22Rv1 (cell line): ENCODE measurements around the gene REC8.

ENCODE experiments used
- H3K27ac ChIP-seq: fragments of 450-650 bp; 2 replicates; pipeline ENCODE4 v1.5.1; 2017
- ZFX ChIP-seq: fragments of 450-650 bp; IDR thresholded peaks from 2 replicates; pipeline ENCODE4 v1.6.1; 2017; ENCODE audit warnings: antibody characterized with exemption, borderline replicate concordance
- TF ChIP-seq, protein P1 (sequence below): fragments of 450-650 bp; IDR thresholded peaks from 2 replicates; pipeline ENCODE4 v1.5.1; 2017; ENCODE audit warnings: mild to moderate bottlenecking

REC8 gene

DNA sequence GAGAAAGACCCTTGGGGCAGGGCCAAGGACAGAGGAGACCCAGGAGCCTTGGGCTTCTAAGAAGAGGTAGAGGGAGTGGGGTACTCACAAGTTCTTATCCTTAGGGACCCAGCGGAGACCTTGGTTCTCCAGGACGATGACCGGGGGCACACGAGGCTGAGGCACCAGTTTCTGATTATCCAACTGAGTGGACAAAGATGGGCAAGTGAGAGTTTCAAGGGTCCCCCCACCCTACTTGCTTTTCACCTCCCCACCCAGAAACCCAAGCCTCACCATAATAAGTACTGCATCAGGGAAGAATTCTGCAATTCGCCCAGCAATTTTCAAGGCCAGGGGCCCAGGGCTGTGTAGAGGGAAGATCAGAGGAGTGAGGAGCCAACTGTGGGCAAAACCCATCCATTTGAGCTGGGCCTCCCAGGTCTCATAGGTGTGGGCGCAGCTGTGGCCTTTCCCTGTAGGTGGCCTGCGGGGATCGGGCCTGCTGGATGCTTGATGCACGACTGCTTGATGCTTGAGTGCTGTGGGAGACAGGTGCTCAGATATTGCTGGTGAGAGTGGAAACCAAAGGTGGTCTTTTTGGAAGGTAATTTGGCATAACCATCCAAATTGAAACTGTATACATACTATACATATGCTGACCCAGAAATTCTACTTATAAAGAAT lies 32.5 kb upstream of the REC8 start:
- H3K27ac ChIP-seq, result peak overlapping the region; percentile 94
- no peak for TF ChIP-seq ZFX
- TF ChIP-seq, protein P1, sequence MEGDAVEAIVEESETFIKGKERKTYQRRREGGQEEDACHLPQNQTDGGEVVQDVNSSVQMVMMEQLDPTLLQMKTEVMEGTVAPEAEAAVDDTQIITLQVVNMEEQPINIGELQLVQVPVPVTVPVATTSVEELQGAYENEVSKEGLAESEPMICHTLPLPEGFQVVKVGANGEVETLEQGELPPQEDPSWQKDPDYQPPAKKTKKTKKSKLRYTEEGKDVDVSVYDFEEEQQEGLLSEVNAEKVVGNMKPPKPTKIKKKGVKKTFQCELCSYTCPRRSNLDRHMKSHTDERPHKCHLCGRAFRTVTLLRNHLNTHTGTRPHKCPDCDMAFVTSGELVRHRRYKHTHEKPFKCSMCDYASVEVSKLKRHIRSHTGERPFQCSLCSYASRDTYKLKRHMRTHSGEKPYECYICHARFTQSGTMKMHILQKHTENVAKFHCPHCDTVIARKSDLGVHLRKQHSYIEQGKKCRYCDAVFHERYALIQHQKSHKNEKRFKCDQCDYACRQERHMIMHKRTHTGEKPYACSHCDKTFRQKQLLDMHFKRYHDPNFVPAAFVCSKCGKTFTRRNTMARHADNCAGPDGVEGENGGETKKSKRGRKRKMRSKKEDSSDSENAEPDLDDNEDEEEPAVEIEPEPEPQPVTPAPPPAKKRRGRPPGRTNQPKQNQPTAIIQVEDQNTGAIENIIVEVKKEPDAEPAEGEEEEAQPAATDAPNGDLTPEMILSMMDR, result no peak

DNA sequence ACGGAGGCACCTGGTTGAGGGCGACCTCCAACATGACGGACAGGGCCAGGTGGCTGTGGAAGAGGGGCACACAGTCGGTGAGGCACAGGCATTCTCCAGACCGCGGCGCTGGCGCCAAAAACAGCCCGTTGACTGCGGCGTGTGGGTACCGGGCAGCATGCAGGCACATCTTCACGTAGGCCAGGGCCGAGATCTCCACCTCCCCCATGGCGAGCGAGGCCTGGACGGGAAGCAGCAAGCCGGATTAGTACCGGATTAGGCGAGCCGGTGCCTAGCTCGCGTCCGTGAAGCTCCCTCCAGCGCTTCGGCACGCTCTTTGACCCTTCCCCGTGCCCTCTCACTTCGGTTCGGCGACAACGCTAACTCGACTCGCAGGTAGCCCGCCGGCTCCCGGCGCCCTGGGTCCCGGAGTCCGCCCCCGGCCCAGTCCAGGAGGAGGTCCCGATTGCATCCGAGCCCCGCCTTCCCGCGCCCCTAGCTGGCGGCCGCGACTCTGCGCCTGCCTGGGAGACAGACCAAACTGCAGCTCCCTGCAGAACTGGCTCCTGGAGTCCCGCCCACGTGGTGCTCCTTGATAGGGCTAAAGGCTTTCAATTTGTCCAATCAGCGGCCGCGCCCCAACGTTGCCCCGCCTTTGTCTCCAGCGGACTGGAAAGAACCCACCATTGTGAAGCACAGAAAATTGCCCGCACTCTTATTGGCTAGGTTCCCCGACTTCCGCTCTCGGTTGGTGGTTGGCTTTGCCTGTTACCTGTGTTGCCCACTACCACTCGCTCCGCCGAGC lies 30.6 kb upstream of the REC8 start, which contains the start of gene EMC9:
TSS of gene EMC9 (minus strand) at position 495 of the 784 bp plus-strand sequence. CDS start at position 208, 287 bp downstream.
- TF ChIP-seq ZFX, result no peak
- TF ChIP-seq, protein P1, result peak; percentile 48

DNA sequence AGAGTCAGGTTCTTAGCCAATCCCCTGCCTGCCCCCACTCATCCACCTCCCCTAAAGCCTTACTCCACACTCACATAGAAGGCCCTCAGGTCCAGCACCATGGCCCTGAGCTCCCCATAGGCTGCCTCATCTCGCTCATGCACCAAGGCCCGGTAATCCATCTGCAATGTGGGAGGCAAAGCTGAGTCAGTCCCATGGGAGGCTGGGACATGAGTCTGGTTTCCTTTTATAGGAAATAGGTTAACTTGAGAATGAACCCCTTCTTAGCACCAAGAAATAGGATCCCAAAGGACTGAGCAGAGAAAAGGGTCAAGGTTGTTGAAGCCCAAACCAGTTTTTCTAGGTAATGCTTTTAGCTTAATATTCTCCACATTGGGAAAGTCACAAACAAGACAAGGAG lies 28.4 kb upstream of the REC8 start:
- peak overlapping the region; percentile 94; the same call in 1 of the 2 replicates for H3K27ac ChIP-seq
- TF ChIP-seq ZFX, result no peak
- TF ChIP-seq, protein P1, result no peak

More for the DNA sequence above, 30.6 kb upstream of the REC8 start, which contains the start of gene EMC9:
- peak within 1 kb of the TSS; percentile 94 for H3K27ac ChIP-seq

DNA sequence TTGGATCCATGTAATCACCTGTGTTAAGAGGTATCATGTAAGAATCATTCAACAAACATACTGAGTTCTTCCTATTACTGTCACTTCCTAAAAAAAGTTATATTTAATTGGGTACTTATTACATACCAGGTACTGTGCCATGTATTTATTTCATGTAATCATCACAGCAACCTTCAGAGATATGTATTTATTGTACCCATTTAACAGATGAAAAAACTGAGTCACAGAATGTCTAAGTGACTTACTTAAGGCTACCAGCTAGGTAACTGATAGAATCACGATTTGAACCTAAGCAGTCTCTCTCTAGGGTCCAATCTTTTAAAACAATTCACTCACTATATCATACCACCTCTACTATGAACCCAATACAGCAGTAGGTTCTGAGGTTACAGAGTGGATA lies 27.4 kb upstream of the REC8 start:
- TF ChIP-seq ZFX, result no peak
- TF ChIP-seq, protein P1, result no peak

DNA sequence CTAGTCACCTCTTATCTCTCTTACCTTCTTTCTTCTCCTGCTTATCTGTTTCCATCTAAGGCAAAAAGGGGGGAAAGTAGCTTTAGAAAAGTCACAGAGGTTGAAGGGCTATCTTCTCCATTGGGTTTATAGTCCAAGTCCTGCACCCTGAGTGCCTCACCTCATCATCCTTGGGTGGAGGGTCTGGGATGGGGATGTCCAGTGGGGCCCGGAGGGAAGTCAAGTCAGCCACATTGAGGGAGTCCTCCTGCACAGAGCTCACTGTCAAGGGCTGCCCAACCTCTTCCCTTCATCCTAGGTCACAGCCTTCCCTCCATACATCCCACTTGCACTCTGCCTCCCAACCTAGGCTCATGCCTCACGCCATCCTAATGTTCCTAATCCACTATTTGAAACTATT lies 26.7 kb upstream of the REC8 start:
- peak overlapping the region; percentile 93 for H3K27ac ChIP-seq
- TF ChIP-seq, protein P1, result no peak
- no peak for TF ChIP-seq ZFX

More for the DNA sequence above, 27.4 kb upstream of the REC8 start:
- 0 out of 2 replicates have a peak overlapping the region, but pooled peaks have one; percentile 94 for H3K27ac ChIP-seq

DNA sequence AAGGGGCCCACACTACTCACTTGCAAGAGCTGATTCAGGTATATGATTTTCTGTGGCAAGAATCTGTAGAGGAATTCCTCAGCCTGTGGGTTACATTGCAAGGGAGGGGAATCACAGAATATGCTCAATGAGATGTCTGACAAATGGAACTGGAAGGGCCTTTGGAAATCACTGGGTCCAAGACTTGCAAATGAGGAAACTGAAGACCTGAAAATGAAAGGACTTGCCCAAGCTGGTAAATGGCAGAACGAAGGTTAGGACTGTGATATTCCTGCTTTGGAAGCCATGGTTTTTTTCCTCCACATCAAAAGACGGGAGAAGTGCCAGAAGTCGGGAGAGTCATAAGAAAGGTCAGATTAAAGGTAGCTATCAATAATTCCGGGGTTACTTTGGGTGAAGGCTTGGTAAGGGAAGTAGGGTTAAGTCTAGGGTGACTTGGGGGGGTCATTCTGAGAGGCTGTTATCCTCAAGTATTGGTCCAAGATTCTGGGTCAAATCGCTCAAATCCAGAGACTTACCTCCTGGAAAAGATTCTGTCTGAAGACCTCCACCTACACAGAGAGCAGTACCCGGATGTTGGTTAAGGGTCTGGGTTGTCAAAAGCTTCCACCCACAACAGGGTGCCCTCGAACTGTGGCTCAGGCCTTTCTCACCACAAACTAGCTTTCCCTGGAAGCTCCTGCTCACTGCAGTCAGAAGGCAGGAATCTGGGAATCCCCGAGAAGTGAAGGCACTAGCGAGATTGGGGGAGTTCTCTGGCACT lies 26.0 kb upstream of the REC8 start:
- peak overlapping the region; percentile 93 for H3K27ac ChIP-seq
- TF ChIP-seq, protein P1, result no peak
- no peak for TF ChIP-seq ZFX
